ENCODE measurements around the gene SDCBP2.
"Not testable (repeated sequence)": the region's sequence is repeated elsewhere in the genome, so short reads cannot be mapped to it uniquely, and the experiment has no call there.

The SDCBP2 gene

DNA sequence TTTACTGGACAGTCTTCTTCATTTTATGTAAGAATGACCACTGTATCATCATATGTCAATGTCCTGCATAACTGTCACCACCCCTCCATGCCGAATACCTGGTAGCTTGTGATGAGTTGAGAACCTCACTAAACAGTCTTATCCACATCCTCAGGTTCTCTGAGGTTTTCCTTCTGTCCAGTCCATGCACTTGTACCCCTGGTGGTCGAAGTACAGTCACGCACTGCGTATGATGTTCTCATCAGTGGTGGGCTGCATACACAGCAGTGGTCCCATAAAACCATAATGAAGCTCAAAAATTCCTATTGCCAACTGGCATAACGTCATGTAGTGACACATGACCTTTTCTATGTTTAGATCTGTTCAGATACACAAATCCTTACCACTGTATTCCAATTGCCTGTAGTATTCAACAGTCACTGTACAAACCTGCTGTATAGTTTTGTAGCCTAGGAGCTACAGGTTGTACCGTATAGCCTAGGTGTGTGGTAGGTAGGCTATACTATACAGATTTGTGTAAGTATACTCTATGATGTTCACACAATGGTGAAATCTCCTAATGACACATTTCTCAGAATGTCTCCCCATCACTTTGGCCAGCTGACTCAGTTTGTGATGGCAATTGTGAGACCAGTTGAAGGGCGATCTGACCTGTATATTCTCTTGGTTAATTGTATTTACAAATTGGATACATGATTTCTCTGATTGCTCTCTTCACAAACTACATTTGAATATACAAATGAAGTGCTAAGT lies 31.3 kb upstream of the SDCBP2 start:
- no peak for DNase-seq (ENCODE audit: low read depth in 3 of 3)

DNA sequence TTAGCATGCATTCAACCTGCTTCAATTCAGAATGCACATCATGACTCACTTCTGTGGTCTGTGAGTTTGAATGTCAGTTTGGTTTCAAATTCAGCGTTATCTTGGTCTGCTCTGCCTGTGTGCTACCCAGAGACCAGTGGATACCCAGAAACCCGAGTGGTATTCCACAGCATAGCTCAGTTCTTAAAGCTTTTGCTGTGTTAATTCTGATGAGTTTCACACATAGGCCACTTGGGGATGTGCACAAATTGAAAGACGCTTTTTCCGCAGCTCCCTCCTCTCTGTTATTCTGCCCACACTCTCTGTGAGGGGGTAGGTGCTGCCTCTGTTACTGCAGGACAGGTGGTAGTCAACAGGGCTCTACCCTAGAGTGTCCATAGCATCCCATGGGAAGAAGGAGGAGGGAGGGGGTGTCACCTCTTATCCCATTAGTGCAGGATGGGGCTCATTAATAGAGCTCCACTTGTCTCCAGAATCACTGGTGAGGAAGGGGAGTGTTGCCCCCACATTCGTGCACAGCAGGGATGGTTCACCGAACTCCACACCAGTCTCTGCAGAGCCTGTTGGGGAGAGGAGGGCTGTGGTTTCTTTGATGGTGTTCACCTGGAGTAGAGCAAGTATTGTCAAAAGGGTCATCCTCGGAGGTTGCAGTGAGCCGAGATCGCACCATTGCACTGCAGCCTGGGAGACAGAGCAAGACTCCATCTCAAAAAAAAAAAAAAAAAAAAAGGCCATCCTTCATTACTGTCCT lies 29.2 kb upstream of the SDCBP2 start:
- peak in 2 of 3 experiments; percentile 21 to 22 for DNase-seq (ENCODE audit: low read depth in 3 of 3)

DNA sequence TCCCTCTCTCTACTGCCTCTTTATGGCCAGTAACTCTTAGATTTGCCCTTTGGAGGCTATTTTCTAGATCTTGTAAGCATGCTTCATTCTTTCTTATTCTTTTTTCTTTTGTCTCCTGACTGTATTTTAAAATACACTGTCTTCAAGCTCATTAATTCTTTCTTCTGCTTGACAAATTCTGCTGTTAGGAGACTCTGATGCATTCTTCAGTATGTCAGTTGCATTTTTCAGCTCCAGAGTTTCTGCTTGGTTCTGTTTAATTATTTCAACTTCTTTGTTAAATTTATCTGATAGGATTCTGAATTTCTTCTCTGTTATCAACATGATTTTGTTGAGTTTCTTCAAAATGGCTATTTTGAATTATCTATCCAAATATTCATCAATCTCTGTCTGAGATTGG lies 25.0 kb upstream of the SDCBP2 start:
- no peak for DNase-seq (ENCODE audit: low read depth in 3 of 3)

DNA sequence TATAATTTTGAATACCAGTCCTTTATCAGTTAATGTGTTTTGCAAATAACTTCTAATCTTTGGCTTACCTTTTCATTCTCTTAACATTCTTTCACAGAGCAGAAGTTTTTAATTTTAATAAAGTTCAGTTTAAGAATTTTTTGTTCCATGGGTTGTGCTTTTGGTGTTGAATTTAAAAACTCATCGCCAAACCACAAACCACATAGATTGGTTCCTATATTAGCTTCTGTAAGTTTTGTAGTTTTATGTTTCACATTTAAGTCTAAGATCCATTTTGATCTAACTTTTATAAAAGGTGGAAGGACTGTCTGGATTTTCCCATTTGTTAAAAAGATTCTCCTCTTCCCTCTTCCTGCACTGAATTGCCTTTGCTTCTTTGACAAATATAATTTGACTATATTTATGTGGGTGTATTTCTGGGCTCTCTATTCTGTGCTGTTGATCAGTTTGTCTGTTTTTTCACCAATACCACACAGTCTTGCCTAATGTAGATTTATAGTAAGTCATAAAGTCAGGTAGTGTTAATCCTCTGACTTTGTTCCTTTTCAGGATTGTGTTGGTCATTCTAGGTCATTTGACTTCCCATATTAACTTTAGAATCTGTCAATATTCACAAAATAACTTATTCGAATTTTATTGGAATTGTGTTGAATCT lies 17.5 kb upstream of the SDCBP2 start:
- no peak for DNase-seq (ENCODE audit: low read depth in 3 of 3)

DNA sequence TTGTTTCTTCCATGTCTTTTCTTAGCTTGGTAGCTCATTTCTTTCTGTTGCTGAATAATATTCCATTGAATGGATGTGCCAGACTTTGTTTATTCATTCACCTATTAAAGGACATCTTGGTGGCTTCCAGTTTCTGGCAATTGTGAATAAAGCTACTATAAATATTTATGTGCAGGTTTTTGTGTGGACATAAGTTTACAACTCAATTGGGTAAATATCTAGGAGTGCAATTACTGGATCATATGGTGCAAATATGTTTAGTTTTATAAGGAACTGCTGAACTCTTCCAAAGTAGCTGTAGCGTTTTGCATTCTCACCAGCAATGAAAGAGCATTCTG lies 16.8 kb upstream of the SDCBP2 start:
- no peak for DNase-seq (ENCODE audit: low read depth in 3 of 3)

DNA sequence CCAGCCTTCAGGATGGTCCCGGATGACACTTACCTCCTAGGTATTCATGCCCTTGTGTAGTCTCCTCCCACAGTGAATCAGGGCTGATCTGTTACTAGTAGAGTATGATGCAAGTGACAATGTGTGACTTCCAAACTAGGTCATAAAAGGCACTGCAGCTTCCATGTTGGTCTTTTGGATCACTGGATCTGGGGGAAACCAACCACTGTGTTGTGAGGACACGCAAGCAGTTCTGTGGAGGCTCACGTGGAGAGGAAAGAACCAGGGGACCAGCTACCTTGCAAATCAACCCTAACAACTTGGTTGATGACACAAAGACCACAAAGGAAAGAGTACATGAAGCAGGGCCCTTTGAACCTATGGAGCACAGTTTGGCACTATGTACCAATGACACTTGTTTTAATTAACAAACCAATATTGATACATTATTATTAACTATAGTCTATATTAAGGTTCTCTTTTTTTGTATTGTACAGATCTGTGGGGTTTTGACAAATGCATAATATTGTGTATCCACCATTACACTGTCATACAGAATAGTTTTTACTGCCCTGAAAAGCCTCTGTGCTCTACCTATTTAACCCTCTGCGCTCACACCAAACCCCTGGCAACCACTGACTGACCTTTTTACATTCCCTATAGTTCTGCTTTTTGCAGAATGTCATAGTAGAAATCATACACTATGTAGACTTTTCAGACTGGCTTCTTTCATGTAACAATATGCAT lies 16.3 kb upstream of the SDCBP2 start:
- no peak for DNase-seq (ENCODE audit: low read depth in 3 of 3)

DNA sequence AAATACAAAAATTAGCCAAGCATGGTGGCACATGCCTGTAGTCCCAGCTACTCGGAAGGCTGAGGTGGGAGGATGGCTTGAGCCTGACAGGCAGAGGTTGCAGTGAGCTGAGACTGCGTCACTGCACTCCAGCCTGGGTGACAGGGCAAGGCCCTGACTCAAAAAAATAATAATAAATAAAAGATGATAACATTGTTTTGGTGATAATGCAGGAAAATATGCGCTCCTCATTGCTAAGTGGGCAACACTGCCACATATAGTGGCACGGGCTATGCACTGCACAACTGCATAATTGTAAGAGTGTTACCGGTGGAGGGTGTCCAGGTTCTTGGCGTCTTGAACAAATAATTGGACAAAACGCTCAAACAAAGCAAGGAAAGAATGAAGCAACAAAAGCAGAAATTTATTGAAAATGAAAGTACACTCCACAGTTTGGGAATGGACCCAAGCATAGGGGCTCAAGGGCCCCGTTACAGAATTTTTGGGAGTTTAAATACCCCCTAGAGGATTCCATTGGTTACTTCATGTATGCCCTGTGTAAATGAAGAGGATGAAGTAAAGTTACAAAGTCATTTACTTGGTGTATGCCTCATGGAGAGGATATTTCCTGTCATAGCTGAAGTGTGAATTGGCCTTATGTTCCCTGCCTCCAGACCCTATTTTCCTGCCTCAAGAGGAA lies 14.6 kb upstream of the SDCBP2 start:
- DNase-seq (ENCODE audit: low read depth in 3 of 3), result not testable (repeated sequence)

DNA sequence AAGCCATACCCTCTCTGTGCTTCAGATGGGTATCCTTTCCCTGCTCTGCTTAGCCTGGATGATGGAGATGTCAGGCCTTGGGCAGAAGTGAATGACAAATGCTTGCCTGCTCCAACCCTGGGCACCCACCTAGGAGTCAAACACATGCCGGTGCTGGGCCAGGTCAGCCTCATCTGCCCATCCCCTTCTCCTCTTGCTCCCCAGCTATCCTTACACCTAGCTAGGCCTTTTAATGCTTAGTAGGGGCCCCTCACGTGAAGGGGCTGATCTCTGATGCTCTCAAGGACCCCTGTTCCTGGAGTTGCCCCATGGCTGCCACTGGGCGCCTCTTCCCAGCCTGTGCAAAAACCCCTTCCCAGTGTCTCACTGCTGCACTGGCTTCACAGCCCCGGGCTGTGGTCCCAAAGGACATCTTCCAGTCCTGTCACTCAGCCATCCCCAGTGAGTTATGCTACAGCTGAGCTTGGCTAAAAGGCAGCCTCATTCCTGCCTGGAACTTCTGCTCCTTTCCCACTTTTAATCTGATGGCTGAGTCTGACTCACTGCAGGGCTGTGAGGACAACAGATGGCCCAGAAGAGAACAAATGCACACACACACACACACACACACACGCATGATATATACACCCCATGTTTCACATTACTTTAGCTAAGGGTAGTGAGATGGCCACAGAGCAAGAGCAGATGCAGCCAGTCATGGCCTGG lies 12.8 kb upstream of the SDCBP2 start:
- no peak for DNase-seq (ENCODE audit: low read depth in 3 of 3)

DNA sequence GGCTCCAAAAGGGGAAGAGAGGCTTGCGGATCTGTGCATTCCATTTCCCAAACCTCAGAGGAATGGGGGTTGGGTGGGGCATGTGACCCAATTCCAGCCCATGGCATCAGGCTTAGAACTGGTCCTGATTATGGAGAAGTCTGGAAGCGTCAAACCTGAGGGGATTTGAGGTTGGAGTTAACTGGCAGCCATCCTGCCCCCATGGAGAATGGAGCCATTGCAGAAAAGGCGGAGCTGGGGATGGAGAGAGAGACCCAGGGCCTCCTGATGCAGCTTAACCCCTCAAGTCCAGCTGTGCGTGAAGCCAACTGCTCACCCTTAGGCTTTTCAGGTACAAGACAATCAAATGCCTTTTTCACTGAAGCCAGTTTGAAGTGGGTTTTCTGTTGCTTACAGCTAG lies 9.9 kb upstream of the SDCBP2 start:
- no peak for DNase-seq (ENCODE audit: low read depth in 3 of 3)

DNA sequence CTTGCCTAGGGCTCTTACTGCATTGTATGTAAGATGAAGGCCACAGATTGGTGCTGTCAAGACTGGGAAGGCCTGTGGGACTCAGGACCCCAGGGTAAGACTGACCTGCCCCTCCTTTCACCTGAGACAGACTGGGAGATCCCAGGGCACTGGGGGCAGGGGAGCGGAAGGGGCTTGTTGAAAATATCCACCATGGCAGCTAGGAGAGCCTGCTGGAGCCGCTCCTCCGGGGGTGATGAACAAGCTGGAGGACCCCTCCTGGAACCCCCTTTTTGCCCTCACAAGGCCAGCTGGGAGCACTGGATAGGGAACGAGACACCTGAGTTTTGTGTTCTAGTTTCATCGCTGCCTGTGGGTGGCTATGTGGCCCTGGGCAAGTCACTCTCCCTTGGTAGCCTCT lies 9.2 kb upstream of the SDCBP2 start:
- DNase-seq (ENCODE audit: low read depth in 3 of 3), result no peak

DNA sequence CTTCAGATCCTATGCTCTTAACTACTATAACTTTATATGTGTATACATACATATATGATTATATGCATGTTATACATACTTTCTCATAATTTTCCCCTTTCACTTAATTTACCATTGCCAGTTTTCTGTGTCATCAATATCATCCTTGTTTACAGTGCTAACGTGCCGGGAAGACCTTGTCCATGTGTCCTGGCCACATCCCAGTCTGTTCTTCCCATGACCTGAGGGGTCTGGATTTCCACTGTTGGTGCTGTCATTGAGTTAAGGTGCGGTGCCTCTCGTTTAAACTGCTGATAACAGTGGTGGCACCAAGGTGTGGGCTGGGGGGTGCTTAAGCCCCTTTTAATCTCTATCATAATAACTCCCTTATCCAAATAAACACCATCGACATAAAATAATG lies 8.5 kb upstream of the SDCBP2 start:
- no peak for DNase-seq (ENCODE audit: low read depth in 3 of 3)

DNA sequence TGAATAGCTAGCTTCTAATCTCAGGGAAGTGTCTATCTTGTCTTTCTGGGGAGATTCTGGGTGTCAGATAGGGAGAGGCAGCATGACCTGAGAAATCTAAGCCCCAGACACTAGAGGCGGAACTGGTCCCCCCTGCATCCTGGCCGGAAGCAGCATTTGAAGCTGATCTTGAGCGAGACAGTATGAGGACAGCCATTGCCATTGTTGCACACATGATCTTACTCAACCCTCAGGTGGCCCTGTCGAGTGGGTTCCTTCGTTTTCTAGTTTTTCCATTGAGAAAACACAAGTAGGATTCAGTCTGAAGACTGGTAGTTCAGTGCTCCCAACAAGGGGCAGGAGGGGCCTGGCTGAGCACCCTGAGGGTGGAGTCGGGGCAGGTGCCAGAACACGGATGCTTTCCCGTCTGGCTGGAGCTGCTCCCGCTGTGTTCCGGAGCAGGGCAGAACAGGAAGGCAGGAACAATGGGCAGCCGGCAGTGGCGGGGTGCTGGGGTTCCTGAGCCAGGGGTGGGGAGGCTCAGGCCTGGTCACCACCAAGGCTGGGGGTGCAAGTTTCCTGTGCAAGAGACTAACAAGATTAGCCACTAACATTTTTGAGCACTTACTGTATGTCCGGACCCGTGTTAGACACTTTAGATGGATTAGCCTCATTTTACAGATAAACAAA lies 7.9 kb upstream of the SDCBP2 start:
- no peak for DNase-seq (ENCODE audit: low read depth in 3 of 3)

DNA sequence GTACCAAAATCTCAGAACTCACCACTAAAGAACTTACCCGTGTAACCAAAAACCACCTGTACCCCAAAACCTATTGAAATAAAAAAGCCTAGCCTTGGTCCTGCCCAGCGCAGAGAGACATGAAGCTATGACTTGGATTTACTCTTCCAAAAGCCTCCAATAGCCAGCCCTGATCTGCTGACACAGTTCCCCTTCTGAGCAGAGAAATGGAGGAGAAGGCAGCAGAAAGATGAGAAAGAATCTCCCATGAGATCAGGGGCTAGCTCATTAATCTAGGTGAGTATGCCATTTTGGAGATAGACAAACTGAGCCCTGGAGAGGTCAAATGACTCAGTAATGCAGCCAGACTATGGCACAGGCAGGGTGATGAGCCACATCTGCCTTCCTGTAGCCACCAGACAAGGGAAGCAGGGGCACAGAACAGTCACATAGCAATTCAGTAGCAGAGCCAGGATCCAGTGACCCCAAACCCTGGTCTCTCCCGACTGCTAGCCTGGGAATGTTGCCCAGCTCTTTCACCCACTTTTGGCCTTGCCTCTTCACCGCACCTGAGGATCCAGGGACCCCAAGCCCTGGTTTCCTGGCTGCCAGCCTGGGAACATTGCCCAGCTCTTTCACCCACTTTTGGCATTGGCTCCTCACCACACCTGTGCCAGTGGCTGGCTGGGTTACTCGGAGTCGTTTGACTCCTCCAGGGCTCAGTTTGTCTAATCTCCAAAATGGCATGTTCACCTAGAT lies 7.2 kb upstream of the SDCBP2 start:
- no peak for DNase-seq (ENCODE audit: low read depth in 3 of 3)

DNA sequence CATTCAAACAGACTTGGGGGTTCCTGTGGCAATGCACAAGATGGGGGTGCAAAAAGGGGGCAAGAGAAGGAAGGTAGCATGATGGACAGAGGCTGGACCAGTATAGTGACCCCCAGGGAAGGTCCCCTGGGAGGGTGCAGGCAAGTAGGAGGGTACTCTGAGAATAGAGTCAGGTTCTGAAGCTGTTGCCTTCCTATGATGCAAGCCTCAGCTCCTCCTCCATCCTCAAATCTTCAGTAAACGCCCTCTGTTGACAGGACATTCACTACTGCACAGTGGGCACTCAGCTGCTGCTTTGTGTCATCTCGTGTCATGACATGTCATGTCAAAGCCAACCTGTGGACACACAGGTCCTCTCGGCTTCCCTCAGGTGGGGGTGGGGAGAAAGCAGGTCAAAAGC lies 5.8 kb upstream of the SDCBP2 start:
- DNase-seq (ENCODE audit: low read depth in 3 of 3), result no peak

DNA sequence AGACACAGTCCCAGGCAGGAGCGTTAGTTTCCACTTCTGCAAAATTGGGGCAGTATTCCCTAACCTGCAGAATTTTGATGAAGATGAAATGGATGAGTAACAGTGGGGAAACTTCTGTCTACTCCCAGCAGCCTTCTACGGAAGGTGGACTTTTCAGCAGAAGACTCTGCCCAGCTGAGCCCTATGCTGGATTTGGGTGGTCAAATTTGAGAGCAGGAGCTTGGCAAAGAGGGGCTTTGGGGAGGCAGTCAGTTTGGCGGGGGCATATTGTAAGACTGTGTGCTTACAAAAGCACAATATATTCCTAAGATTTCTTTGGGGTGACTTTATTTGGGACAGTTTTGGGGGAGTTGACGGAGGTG lies 5.4 kb upstream of the SDCBP2 start:
- DNase-seq (ENCODE audit: low read depth in 3 of 3), result no peak

DNA sequence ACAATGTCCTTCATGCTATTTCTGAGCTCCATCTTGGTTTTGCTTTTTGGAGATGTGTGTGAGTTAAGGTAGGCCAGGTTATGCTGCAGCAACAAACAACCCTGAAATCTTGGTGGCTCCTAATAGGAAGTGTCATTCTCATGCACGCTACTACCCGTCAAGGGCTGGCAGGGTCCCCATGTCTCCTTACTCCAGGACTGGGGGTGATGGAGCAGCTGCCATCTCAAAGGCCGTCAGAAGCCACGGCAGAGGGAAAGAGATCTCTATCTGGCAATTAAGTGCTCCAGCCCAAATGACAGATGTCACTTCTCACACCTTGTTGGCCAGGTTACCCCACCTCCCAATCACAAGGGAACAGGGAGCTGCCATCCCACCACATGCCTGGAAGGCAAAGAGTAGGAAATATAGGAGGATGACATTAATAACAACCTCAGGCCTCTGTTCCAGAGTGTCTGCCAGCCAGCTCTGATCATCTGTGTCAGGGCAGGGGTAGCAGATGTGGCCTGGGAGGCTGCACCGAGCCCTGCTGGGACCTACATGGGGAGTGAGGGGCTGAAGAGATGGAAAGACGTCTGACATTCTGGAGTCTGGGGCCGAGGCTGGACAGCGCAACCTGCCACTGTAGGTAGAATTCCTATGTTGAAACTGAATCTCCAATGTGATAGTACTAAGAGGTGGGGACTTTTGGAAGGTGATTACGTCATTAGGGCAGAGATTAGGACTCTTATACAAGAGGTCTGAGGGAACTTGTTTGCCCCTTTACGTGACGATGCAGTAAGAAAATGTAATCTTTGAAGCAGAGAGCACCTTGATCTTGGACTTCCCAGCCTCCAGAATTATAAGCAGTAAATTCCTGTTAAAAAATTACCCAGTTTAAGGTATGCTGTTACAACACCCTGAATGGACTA lies 4.8 kb upstream of the SDCBP2 start:
- no peak for DNase-seq (ENCODE audit: low read depth in 3 of 3)

DNA sequence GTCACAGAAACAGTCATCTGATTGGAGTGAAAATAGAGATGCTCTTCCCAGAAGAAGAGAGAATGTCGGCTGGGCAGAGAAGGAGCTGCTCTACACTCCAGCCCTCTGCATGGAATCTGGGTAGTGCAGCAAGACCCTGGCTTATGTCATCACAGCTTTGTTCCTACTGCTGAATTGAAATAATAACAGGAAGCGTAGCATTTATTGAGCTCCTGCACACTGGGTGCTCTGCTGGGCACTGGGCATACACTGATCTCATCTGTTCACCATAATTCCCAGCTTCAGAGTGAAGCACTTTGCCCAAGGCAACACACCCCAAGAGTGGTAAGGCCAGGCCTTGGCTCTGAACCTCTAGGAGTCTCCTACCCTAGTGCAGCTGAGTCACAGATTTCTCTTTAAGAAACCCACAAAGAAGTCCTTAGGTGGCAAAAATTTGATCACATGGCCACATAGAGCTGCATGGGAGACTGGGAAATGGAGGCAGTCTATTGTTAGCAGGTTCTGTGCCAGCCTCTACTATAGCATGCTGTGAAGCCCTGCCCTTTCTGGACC lies 3.9 kb upstream of the SDCBP2 start:
- no peak for DNase-seq (ENCODE audit: low read depth in 3 of 3)

DNA sequence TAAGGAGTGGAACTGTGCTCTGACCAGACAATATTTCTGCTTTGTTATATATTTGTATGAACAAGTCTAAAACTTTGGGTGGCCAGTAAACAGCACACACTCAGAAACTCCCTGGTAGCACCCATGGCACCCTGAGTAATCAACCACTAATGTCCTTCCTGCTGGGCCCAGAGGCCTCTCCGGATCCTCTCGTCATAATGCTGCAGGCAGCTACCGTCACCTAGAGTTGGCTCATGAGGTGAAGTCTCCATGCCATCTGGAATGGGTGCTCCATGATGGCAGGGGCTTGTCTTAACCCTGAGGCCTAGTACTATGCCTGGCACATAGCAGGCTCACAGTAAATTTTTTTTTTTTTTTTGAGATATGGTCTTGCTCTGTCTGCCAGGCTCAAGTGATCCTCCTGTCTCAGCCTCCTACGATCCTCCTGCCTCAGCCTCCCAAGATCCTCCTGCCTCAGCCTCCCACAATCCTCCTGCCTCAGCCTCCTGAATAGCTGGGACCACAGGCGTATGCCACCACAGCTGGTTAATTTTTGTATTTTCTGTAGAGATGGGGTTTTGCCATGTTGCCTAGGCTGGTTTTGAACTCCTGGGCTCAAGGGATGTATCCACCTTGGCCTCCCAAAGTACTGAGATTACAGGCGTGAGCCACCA lies 3.0 kb upstream of the SDCBP2 start:
- DNase-seq (ENCODE audit: low read depth in 3 of 3), result no peak
